ENCODE results near the gene MAP3K14. TPM values are rescaled to one million over a fixed set of nuclear protein-coding genes. Genes with fewer than 3 reads are reported as not detected.

The MAP3K14 gene
- total RNA-seq, 1 donor from 2014 or later, result 1.6 TPM

DNA sequence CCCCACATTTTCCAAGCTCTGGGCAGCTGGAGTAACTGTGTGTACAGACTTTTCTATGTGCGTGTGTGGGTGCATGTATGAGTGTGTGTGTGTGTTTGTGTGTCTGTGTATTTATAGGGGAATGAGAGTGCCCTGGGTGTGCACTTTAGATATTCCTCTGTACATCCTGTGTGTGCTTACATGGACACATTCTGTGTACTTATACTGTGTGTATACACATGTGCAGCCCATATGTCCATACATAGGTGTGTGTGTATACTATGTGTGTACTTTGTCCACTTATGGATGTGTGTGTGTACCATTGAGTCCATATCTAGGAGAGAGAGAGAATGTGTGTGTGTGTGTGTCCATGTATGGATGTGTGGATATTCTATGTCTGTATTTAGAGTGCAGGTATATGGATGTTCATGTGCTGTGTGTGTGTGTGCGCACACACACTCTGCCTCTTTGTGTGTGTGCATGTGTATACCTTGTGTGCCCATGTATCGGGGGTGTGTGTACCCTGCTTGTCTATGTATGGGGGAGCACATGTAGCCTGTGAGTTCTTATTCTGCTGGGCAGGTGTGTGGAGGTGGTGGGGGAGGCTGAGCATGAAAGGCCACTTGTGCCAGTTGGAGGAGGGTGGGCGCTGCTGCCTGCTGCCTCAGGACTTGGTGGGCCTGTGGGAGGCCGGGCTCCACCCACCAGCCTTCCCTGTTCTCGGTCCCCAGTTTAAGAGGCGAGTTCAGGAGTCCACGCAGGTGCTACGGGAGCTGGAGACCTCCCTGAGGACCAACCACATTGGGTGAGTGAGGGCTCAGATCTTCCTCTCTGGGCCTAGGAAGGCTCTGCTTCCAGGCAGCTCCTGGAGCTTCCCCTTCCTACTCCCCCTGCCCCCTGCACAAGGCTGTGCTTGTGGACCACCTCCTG is 84.1 kb downstream of the MAP3K14 start:
- Histone ChIP-seq H3K4me1 (ENCODE audit: control insufficient read depth in 3 of 3, insufficient read depth in 3 of 3, low read length in 3 of 3) (peaks cover 29 to 35% (median 34%) of the 10 kb centered on the region in 3 donors), H3K27ac (ENCODE audit: low read depth, low read length) (no peak overlapping the region), H3K4me3 (ENCODE audit: low read length in 3 of 3) (no peak overlapping the region), H3K9me3 (ENCODE audit: control insufficient read depth in 3 of 3, low read length in 3 of 3) (no peaks in the 10 kb centered on the region), H3K9ac (ENCODE audit: low read depth in 1 of 3, low read length in 3 of 3) (no peak overlapping the region), H3K27me3 (ENCODE audit: control insufficient read depth in 3 of 3, insufficient read depth in 3 of 3, low read length in 3 of 3) (no peaks in the 10 kb centered on the region), H3K36me3 (ENCODE audit: control insufficient read depth in 3 of 3, insufficient read depth in 3 of 3, low read length in 3 of 3) (peaks cover 0 to 7% (median 2%) of the 10 kb centered on the region in 3 donors)

DNA sequence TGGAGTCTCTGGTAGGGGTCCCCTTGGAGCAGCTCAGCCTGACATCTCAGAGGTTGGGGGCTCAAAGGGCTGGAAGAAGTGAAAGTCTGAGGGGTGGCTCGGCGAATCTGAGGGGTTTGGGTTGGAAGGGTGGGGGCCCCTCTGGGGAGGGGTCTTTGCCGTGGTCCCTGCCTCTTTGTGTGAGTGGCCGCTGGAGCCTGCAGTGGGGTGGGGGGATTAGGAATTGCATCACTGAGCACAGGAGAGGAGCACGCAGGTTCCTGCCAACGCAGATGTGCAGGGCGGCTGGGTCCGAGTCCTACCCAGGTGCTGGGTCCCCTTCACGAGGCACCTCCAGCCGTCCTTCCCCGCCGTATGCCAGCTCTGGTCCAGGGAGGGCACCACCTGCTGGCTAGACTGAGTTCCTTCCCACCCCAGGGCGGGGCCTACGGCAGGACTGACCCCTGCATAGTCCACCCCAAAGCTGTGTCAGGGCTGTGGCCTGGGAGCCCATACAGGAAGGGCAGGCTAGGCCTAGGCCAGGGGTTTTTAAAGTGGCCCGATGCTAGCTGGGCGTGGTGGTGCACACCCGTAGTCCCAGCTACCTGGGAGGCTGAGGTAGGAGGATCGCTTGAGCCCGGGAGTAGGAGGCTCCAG is 85.2 kb downstream of the MAP3K14 start:
- no peak overlapping the region for H3K27ac ChIP-seq (ENCODE audit: low read depth, low read length)
- H3K9ac ChIP-seq (ENCODE audit: low read depth in 1 of 3, low read length in 3 of 3), result no peak overlapping the region
- H3K36me3 ChIP-seq (ENCODE audit: control insufficient read depth in 3 of 3, insufficient read depth in 3 of 3, low read length in 3 of 3), result peaks cover 0 to 2% (median 0%) of the 10 kb centered on the region in 3 donors
- H3K27me3 ChIP-seq (ENCODE audit: control insufficient read depth in 3 of 3, insufficient read depth in 3 of 3, low read length in 3 of 3), result no peaks in the 10 kb centered on the region
- peaks cover 37 to 46% (median 41%) of the 10 kb centered on the region in 3 donors for H3K4me1 ChIP-seq (ENCODE audit: control insufficient read depth in 3 of 3, insufficient read depth in 3 of 3, low read length in 3 of 3)
- no peak overlapping the region for H3K4me3 ChIP-seq (ENCODE audit: low read length in 3 of 3)
- no peaks in the 10 kb centered on the region for H3K9me3 ChIP-seq (ENCODE audit: control insufficient read depth in 3 of 3, low read length in 3 of 3)

DNA sequence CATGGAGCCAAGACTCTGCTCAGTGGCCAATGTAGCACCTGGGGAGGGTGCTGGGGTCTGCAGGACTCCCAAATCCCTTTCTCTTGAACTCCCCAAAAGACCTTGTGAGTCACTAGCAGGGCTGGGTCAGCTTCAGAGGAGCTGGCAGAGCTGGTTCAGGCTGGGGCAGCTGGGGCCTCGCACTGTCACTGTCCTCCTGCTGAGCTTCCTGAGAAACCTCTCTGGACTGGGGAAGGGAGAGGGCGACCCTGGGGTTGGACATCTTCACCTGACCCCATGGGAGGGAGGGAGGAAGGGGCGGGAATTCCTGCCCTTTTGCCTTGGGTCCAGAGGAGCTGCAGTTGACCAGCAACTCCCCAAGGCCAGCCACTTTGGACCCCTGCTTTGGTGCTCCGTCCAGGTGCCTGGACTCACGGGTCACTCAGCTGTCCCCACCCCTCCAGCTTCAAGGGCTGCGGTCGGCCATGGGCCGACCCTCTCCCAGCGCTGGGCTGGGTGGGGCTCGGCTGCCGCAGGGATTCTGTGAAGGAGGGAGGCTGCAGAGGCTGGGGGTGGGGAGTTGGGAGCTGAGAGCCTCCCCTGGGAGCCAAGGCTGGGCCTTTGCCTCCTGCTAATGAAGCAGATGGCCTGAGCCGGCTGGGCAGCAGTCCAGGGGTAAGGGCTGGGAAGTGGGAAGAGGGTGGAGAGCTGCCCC is 85.9 kb downstream of the MAP3K14 start:
- Histone ChIP-seq H3K4me3 (ENCODE audit: low read length in 3 of 3) (no peak overlapping the region), H3K4me1 (ENCODE audit: control insufficient read depth in 3 of 3, insufficient read depth in 3 of 3, low read length in 3 of 3) (peaks cover 39 to 49% (median 41%) of the 10 kb centered on the region in 3 donors), H3K36me3 (ENCODE audit: control insufficient read depth in 3 of 3, insufficient read depth in 3 of 3, low read length in 3 of 3) (no peaks in the 10 kb centered on the region), H3K9me3 (ENCODE audit: control insufficient read depth in 3 of 3, low read length in 3 of 3) (no peaks in the 10 kb centered on the region), H3K27ac (ENCODE audit: low read depth, low read length) (no peak overlapping the region), H3K9ac (ENCODE audit: low read depth in 1 of 3, low read length in 3 of 3) (no peak overlapping the region), H3K27me3 (ENCODE audit: control insufficient read depth in 3 of 3, insufficient read depth in 3 of 3, low read length in 3 of 3) (no peaks in the 10 kb centered on the region)

DNA sequence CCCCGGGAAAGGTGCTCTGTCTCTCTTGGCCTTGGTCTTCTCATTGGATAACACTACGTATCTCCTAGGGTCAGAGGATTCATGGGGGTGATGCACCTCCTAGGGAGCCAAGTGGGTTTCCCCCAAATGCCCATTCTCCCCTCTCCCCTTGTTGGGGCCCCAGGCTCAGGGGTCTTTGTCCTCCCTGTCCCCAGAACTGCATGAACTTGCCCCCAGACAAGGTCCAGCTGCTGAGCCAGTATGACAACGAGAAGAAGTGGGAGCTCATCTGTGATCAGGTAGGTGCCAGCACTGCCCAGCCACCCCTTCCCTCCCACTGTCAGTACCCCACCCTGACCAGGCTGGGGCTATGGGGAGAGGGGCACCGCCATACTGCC is 86.4 kb downstream of the MAP3K14 start:
- Histone ChIP-seq H3K27me3 (ENCODE audit: control insufficient read depth in 3 of 3, insufficient read depth in 3 of 3, low read length in 3 of 3) (no peaks in the 10 kb centered on the region), H3K4me1 (ENCODE audit: control insufficient read depth in 3 of 3, insufficient read depth in 3 of 3, low read length in 3 of 3) (peaks cover 42 to 49% (median 44%) of the 10 kb centered on the region in 3 donors), H3K36me3 (ENCODE audit: control insufficient read depth in 3 of 3, insufficient read depth in 3 of 3, low read length in 3 of 3) (no peaks in the 10 kb centered on the region), H3K27ac (ENCODE audit: low read depth, low read length) (peak overlapping the region; percentile 84), H3K9me3 (ENCODE audit: control insufficient read depth in 3 of 3, low read length in 3 of 3) (no peaks in the 10 kb centered on the region), H3K4me3 (ENCODE audit: low read length in 3 of 3) (no peak overlapping the region), H3K9ac (ENCODE audit: low read depth in 1 of 3, low read length in 3 of 3) (no peak overlapping the region)

DNA sequence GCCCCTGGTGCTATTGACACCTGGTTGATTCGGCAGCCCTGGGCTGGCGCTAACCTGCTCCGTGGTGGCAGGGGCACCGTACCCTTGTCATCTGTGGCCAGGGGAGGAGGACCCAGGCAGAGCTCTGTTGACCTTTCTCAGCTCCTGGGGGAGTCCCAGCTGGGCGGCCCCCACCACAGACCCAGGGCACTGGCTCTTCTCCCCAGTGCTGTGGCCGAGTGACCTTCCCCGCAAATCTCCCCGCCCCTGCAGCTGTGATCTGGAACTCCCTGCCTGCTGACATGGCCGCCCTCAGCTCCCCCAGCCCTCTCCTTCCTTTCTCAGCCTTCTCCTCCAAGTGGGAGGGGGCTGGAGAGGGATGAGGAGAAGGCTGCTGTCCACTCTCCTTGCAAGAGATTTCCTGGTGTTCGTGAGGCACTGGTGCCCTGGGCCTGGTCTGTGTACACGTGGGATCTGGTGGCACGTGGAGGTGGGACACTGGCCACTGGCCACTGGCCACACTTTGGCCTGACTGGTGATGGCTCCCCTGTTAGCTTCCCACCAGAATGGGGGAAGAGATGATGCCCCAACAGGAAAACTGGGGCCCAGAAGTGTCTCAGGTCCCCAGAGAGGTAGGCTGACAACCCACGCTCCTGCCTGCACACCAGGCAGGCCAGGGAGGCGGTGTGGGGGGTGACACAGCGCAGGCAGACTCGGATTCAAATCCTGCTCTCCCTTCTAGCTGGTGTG is 87.0 kb downstream of the MAP3K14 start:
- no peaks in the 10 kb centered on the region for H3K36me3 ChIP-seq (ENCODE audit: control insufficient read depth in 3 of 3, insufficient read depth in 3 of 3, low read length in 3 of 3)
- H3K27ac ChIP-seq (ENCODE audit: low read depth, low read length), result peak overlapping the region; percentile 84
- no peaks in the 10 kb centered on the region for H3K27me3 ChIP-seq (ENCODE audit: control insufficient read depth in 3 of 3, insufficient read depth in 3 of 3, low read length in 3 of 3)
- H3K4me1 ChIP-seq (ENCODE audit: control insufficient read depth in 3 of 3, insufficient read depth in 3 of 3, low read length in 3 of 3), result peaks cover 48 to 54% (median 50%) of the 10 kb centered on the region in 3 donors
- peak overlapping the region in 2 of 3 donors; percentile 22 to 72 for H3K9ac ChIP-seq (ENCODE audit: low read depth in 1 of 3, low read length in 3 of 3)
- peak overlapping the region in 1 of 3 donors; percentile 6 for H3K4me3 ChIP-seq (ENCODE audit: low read length in 3 of 3)
- H3K9me3 ChIP-seq (ENCODE audit: control insufficient read depth in 3 of 3, low read length in 3 of 3), result no peaks in the 10 kb centered on the region

DNA sequence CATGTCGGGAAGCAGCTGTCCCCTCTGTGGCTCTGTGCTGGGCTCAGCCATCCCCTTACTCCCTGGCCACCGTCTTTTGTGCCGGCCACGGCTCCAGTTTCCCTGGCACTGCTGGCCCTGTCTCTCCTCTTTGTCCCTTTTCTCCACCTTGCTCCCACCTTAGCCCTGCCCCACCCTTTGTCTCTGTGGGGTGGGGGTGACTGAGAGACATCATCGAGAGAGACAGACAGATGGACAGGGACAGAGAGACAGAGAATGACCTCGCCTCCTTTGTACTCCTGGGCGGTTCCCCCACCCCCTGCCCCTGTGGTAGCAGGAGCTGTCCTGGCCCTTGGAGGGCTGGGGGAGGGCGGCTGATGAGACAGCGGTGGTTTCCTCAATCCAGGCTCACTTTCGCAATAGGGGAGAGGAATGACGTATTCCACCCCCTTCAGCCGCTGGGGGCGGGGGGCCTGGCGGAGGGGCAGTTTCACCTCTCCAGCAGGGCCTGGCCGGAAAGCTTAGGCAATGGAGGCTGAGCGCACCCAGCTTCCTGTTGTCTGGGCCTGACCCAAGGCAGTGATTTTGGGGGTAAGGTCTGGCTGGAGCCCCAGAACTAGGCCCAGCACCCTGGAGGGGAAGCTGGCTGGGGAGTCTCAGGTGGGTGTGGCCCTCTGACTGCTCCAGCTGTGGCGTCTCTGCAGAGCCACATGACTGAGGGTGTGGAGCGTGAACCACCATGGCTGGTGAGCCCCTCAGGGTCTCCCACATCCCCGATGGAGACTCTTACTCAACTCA is 87.9 kb downstream of the MAP3K14 start:
- peak overlapping the region; percentile 84 for H3K27ac ChIP-seq (ENCODE audit: low read depth, low read length)
- H3K4me1 ChIP-seq (ENCODE audit: control insufficient read depth in 3 of 3, insufficient read depth in 3 of 3, low read length in 3 of 3), result peaks cover 56 to 59% (median 59%) of the 10 kb centered on the region in 3 donors
- H3K9me3 ChIP-seq (ENCODE audit: control insufficient read depth in 3 of 3, low read length in 3 of 3), result no peaks in the 10 kb centered on the region
- H3K9ac ChIP-seq (ENCODE audit: low read depth in 1 of 3, low read length in 3 of 3), result peak overlapping the region; percentile 42 to 72 (median 68)
- peak overlapping the region; percentile 2 to 38 (median 3) for H3K4me3 ChIP-seq (ENCODE audit: low read length in 3 of 3)
- H3K27me3 ChIP-seq (ENCODE audit: control insufficient read depth in 3 of 3, insufficient read depth in 3 of 3, low read length in 3 of 3), result no peaks in the 10 kb centered on the region
- H3K36me3 ChIP-seq (ENCODE audit: control insufficient read depth in 3 of 3, insufficient read depth in 3 of 3, low read length in 3 of 3), result no peaks in the 10 kb centered on the region

DNA sequence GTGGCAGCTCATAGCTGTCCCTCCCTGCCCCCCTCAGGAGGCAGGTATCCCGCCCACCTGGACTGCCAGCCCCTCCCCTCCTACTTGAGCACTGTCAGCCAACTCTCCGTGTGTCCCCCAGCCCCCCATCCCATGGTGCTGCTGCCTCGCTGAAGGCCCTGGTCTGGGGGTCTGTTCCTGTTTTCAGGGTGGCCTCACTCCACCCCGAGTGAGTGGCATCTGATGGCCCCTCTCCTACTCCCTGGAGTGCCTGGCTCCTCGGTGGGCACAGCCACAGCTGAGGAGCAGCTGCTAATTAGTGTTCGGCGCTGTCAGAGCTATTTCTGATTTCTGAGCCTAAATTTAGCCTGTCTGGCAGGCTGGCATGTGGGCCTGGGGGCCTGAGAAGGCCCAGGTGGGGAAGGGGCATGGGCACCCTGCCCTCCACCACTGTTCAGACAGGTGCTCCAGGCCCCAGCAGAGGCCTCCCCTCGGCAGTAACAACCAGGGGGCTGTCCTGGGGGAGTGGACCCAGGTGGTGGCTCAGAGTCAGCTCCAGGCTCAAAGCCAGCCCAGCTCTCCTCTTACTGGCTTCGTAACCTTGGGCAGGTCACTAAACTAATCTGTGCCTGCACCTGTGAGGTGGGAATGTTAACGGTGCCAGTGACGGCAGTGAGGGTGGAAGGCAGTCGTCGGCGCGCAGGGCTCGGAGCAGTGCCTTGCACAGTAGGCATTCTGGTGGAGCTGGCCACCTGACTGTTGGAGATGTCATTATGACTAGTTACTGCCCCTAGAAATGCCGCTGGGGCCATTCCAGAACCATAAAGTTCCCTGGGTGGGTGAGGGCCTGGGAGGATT is 88.7 kb downstream of the MAP3K14 start:
- Histone ChIP-seq H3K27ac (ENCODE audit: low read depth, low read length) (peak overlapping the region; percentile 84), H3K9ac (ENCODE audit: low read depth in 1 of 3, low read length in 3 of 3) (peak overlapping the region; percentile 42 to 72 (median 68)), H3K4me1 (ENCODE audit: control insufficient read depth in 3 of 3, insufficient read depth in 3 of 3, low read length in 3 of 3) (peaks cover 56 to 66% (median 59%) of the 10 kb centered on the region in 3 donors), H3K36me3 (ENCODE audit: control insufficient read depth in 3 of 3, insufficient read depth in 3 of 3, low read length in 3 of 3) (no peaks in the 10 kb centered on the region), H3K4me3 (ENCODE audit: low read length in 3 of 3) (peak overlapping the region; percentile 3 to 41 (median 38)), H3K27me3 (ENCODE audit: control insufficient read depth in 3 of 3, insufficient read depth in 3 of 3, low read length in 3 of 3) (no peaks in the 10 kb centered on the region), H3K9me3 (ENCODE audit: control insufficient read depth in 3 of 3, low read length in 3 of 3) (no peaks in the 10 kb centered on the region)

DNA sequence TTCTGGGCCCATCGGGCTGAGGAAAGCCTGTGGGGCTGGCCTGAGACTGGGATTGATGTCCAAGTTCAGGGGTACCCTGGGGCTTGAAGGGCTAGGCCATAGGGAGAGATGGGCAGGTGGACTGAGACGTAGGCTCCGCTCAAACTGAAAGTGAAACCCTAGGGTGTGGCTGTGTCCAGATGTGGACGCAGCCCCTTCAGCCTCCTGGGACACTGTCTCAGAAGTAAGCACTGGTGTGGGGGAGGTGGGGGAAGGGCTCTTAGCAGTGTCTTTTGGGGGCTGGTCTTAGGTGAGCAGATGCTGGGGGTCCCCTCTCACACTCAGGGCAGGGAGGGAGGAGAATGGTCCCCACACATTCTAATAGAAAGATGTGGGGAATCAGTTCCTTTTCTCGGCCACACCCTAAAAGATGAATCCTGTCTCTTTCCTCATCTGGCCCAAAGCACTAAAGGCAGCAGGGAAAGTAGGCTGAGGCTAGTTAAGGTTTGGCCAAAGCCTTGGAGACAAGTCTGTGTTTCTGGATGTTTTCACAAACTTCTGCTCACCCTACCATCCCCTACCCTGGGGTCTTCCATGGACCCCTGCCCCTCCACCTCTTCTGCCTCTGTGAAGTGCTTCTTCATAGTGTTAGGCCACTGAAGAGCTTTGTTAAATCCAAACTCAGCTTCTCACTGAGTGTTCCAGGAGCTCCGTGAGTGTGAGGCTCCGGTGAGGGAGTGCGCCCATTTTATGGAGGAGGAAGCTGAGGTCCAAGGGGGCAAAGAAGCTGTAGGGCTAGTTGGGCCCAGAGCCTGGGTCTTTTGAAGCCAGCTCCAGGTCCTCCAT is 89.5 kb downstream of the MAP3K14 start:
- H3K27ac ChIP-seq (ENCODE audit: low read depth, low read length), result peak overlapping the region; percentile 84
- peak overlapping the region; percentile 1 to 46 (median 29) for H3K4me3 ChIP-seq (ENCODE audit: low read length in 3 of 3)
- H3K27me3 ChIP-seq (ENCODE audit: control insufficient read depth in 3 of 3, insufficient read depth in 3 of 3, low read length in 3 of 3), result peaks cover 0 to 2% (median 0%) of the 10 kb centered on the region in 3 donors
- H3K36me3 ChIP-seq (ENCODE audit: control insufficient read depth in 3 of 3, insufficient read depth in 3 of 3, low read length in 3 of 3), result no peaks in the 10 kb centered on the region
- H3K9me3 ChIP-seq (ENCODE audit: control insufficient read depth in 3 of 3, low read length in 3 of 3), result no peaks in the 10 kb centered on the region
- peak overlapping the region in 2 of 3 donors; percentile 42 to 72 for H3K9ac ChIP-seq (ENCODE audit: low read depth in 1 of 3, low read length in 3 of 3)
- peaks cover 56 to 72% (median 59%) of the 10 kb centered on the region in 3 donors for H3K4me1 ChIP-seq (ENCODE audit: control insufficient read depth in 3 of 3, insufficient read depth in 3 of 3, low read length in 3 of 3)

Measured in skeletal muscle tissue (tissue), 4 donors.